H1 (cell line): ENCODE results near the gene ZNF592. TPM values are rescaled to one million over a fixed set of nuclear protein-coding genes. Genes with fewer than 3 reads are reported as not detected.
A peak's percentile ranks its signal among the peaks of the same experiment; 100 is the strongest.

Experiments used
- CTCF ChIA-PET: fragments of 300-600 bp; sonication (Branson Sonifier 250); formaldehyde crosslinking; loops from one replicate; lab custom pipeline; 2021; ENCODE audit not compliant: partially characterized antibody; lab: Charles Lee
- POLR2A ChIA-PET: fragments of 300-600 bp; sonication (Branson Sonifier 250); formaldehyde crosslinking; loops from one replicate; lab custom pipeline; 2021; ENCODE audit warnings: inconsistent platforms; ENCODE audit not compliant: partially characterized antibody; lab: Charles Lee
- DNase-seq, 2 experiments: peaks; one replicate each; pipeline versions ENCODE4 v3.0.0 to v3.0.0-alpha.2; 2010 to 2022; ENCODE audit warnings: low spot score in 2 of 2, low read depth in 1 of 2, mixed read lengths in 1 of 2
- FAIRE-seq: peaks from 2 replicates; lab custom pipeline; 2011; peaks lifted over from hg19 to GRCh38; lab: Jason Lieb, UNC
- H2AFZ ChIP-seq: 2 replicates; pipeline ENCODE4 v1.8.1; 2012; ENCODE audit warnings: low read length, inconsistent platforms
- H2AK5ac ChIP-seq: 2 replicates; pipeline ENCODE4 v1.6.1; 2013; ENCODE audit warnings: low read depth, low read length
- H2BK120ac ChIP-seq: replicated peaks from 2 replicates; pipeline ENCODE3; 2013; ENCODE audit warnings: low read depth, low read length, inconsistent platforms
- H2BK12ac ChIP-seq: 2 replicates; pipeline ENCODE4 v1.6.1; 2013; ENCODE audit warnings: low read depth, low read length
- H2BK15ac ChIP-seq: 2 replicates; pipeline ENCODE4 v1.6.1; 2013; ENCODE audit warnings: low read length
- H2BK20ac ChIP-seq: 2 replicates; pipeline ENCODE4 v1.6.1; 2013; ENCODE audit warnings: low read length
- H2BK5ac ChIP-seq: 2 replicates; pipeline ENCODE4 v1.6.1; 2013; ENCODE audit warnings: low read depth, low read length
- H3K14ac ChIP-seq: 2 replicates; pipeline ENCODE4 v1.6.1; 2013; ENCODE audit warnings: inconsistent platforms; ENCODE audit not compliant: insufficient read length
- H3K18ac ChIP-seq: 2 replicates; pipeline ENCODE4 v1.6.1; 2013; ENCODE audit warnings: low read length; ENCODE audit errors: extremely low read depth
- H3K23ac ChIP-seq: 2 replicates; pipeline ENCODE4 v1.6.1; 2013; ENCODE audit warnings: inconsistent platforms; ENCODE audit not compliant: insufficient read length
- H3K23me2 ChIP-seq: 2 replicates; pipeline ENCODE4 v1.6.1; 2013; ENCODE audit warnings: low read depth, low read length
- H3K27ac ChIP-seq: 2 replicates; pipeline ENCODE4 v1.6.1; 2011; ENCODE audit warnings: low read depth, low read length, inconsistent platforms
- H3K27me3 ChIP-seq, 4 experiments: replicated peaks in 1 of 4; 1 replicate in 1 of 4; 2 replicates in 3 of 4; pipeline versions ENCODE4 v1.6.1 to v1.8.1; 2011 to 2013; ENCODE audit warnings: low read length in 3 of 4, mild to moderate bottlenecking in 3 of 4, inconsistent platforms in 2 of 4, mixed read lengths in 2 of 4, moderate library complexity in 1 of 4; ENCODE audit not compliant: control insufficient read depth in 3 of 4, insufficient read depth in 3 of 4; ENCODE audit errors: extremely low read depth in 1 of 4
- H3K36me3 ChIP-seq, 4 experiments: 2 replicates each; pipeline versions ENCODE4 v1.6.1 to v1.8.1; 2011 to 2013; ENCODE audit warnings: mild to moderate bottlenecking in 4 of 4, low read length in 3 of 4, moderate library complexity in 2 of 4, control low read depth in 1 of 4, inconsistent platforms in 1 of 4; ENCODE audit not compliant: insufficient read depth in 4 of 4, control insufficient read depth in 2 of 4
- H3K4ac ChIP-seq: replicated peaks from 2 replicates; pipeline ENCODE3; 2013; ENCODE audit warnings: low read length, low read depth, mixed read lengths, inconsistent platforms; ENCODE audit not compliant: insufficient read length
- H3K4me1 ChIP-seq, 4 experiments: replicated peaks in 1 of 4; 1 replicate in 1 of 4; 2 replicates in 3 of 4; pipeline versions ENCODE4 v1.6.1 to v1.8.1; 2011 to 2013; ENCODE audit warnings: low read length in 3 of 4, inconsistent platforms in 2 of 4, mixed read lengths in 1 of 4; ENCODE audit not compliant: insufficient read depth in 4 of 4, control insufficient read depth in 3 of 4
- H3K4me2 ChIP-seq, 2 experiments: 2 replicates each; pipeline versions ENCODE4 v1.6.1 to v1.8.1; 2011 to 2013; ENCODE audit warnings: low read depth in 2 of 2, low read length in 2 of 2, control low read depth in 1 of 2, inconsistent platforms in 1 of 2, mild to moderate bottlenecking in 1 of 2; ENCODE audit not compliant: insufficient read depth in 1 of 2
- H3K4me3 ChIP-seq, 4 experiments: fragments of 200-600, 300-600 bp in 1 of 4; sonication (generic), shearing (Covaris generic), sonication (Bioruptor Twin) in 1 of 4; 2 replicates each; pipeline versions ENCODE4 v1.5.1 to v1.8.1; 2011 to 2016; ENCODE audit warnings: low read length in 4 of 4, low read depth in 3 of 4, control low read depth in 2 of 4, inconsistent platforms in 2 of 4, mild to moderate bottlenecking in 2 of 4, mixed read lengths in 1 of 4, moderate library complexity in 1 of 4; ENCODE audit not compliant: insufficient read depth in 2 of 4; ENCODE audit errors: extremely low read depth in 1 of 4
- H3K56ac ChIP-seq: replicated peaks from 2 replicates; pipeline ENCODE3; 2013; ENCODE audit warnings: low read depth, mild to moderate bottlenecking, mixed read lengths, low read length, inconsistent platforms; ENCODE audit not compliant: insufficient read length
- H3K79me1 ChIP-seq: 2 replicates; pipeline ENCODE4 v1.6.1; 2013; ENCODE audit warnings: low read depth, low read length, control low read depth
- H3K79me2 ChIP-seq, 2 experiments: 2 replicates each; pipeline versions ENCODE4 v1.6.1 to v1.8.1; 2012 to 2013; ENCODE audit warnings: low read length in 2 of 2, mild to moderate bottlenecking in 2 of 2, inconsistent platforms in 1 of 2; ENCODE audit not compliant: insufficient read depth in 2 of 2, control insufficient read depth in 1 of 2
- H3K9ac ChIP-seq, 4 experiments: replicated peaks in 1 of 4; 1 replicate in 1 of 4; 2 replicates in 3 of 4; pipeline versions ENCODE4 v1.6.1 to v1.8.1; 2011 to 2013; ENCODE audit warnings: low read depth in 3 of 4, low read length in 3 of 4, control low read depth in 2 of 4, mild to moderate bottlenecking in 2 of 4, moderate library complexity in 2 of 4, inconsistent platforms in 1 of 4; ENCODE audit errors: extremely low read depth in 1 of 4
- H3K9me3 ChIP-seq, 2 experiments: 2 replicates each; pipeline versions ENCODE4 v1.6.1 to v1.8.1; 2012 to 2013; ENCODE audit warnings: mild to moderate bottlenecking in 2 of 2, moderate library complexity in 2 of 2, control low read depth in 1 of 2, inconsistent platforms in 1 of 2, low read depth in 1 of 2, low read length in 1 of 2, mixed read lengths in 1 of 2; ENCODE audit not compliant: insufficient read depth in 2 of 2
- H4K20me1 ChIP-seq, 2 experiments: replicated peaks in 1 of 2; 2 replicates each; pipeline versions ENCODE3 to v1.8.1; 2011 to 2013; ENCODE audit warnings: inconsistent platforms in 2 of 2, low read length in 2 of 2, mild to moderate bottlenecking in 1 of 2; ENCODE audit not compliant: insufficient read depth in 2 of 2, control insufficient read depth in 1 of 2
- H4K5ac ChIP-seq: 2 replicates; pipeline ENCODE4 v1.6.1; 2013; ENCODE audit warnings: low read length, low read depth, mixed read lengths, inconsistent platforms; ENCODE audit not compliant: insufficient read length
- H4K8ac ChIP-seq: 2 replicates; pipeline ENCODE4 v1.8.0; 2013; ENCODE audit warnings: mild to moderate bottlenecking, moderate library complexity, low read length, inconsistent platforms; ENCODE audit not compliant: insufficient read depth; ENCODE audit errors: extremely low read depth
- H4K91ac ChIP-seq: replicated peaks from 2 replicates; pipeline ENCODE3; 2013; ENCODE audit warnings: low read length, mixed read lengths, inconsistent platforms; ENCODE audit not compliant: insufficient read length
- BRCA1 ChIP-seq: IDR thresholded peaks from 2 replicates; pipeline ENCODE4 v1.6.1; 2012; ENCODE audit warnings: low read depth, low read length, improper control_type of control experiment
- CBX5 ChIP-seq: fragments of 300-800, 300-1000 bp; sonication (generic); IDR thresholded peaks from 2 replicates; pipeline ENCODE4 v1.7.1; 2016; ENCODE audit warnings: antibody characterized with exemption, low read length, low read depth
- CEBPB ChIP-seq: IDR thresholded peaks from 2 replicates; pipeline ENCODE4 v1.6.1; 2012; ENCODE audit warnings: low read depth, low read length
- CREB1 ChIP-seq: IDR thresholded peaks from 2 replicates; pipeline ENCODE4 v1.6.1; 2012; ENCODE audit warnings: inconsistent platforms
- FOSL1 ChIP-seq: IDR thresholded peaks from 2 replicates; pipeline ENCODE4 v1.6.1; 2011; ENCODE audit warnings: mild to moderate bottlenecking, low read depth, low read length, moderate library complexity; ENCODE audit not compliant: insufficient read depth
- GTF2F1 ChIP-seq: IDR thresholded peaks from 2 replicates; pipeline ENCODE4 v1.6.1; 2012; ENCODE audit warnings: low read depth, low read length, improper control_type of control experiment, borderline replicate concordance
- KDM4A ChIP-seq: IDR thresholded peaks from one replicate; pipeline ENCODE4 v1.7.1; 2012; ENCODE audit warnings: low read depth, mild to moderate bottlenecking, moderate library complexity, low read length, inconsistent platforms; ENCODE audit not compliant: severe bottlenecking
- NANOG ChIP-seq: IDR thresholded peaks from 2 replicates; pipeline ENCODE4 v1.6.1; 2011; ENCODE audit warnings: low read length, low read depth, mild to moderate bottlenecking, inconsistent platforms; ENCODE audit not compliant: insufficient read depth, poor library complexity, severe bottlenecking
- PHF8 ChIP-seq: fragments of 200-600 bp; sonication (generic); conservative IDR thresholded peaks from 2 replicates; pipeline ENCODE4 v1.7.1; 2012; ENCODE audit warnings: low read depth, mild to moderate bottlenecking, inconsistent platforms, low read length, moderate library complexity
- POLR2A ChIP-seq, 2 experiments: IDR thresholded peaks; 1 replicate in 1 of 2; 2 replicates in 1 of 2; pipeline ENCODE4 v1.6.1; 2011; ENCODE audit warnings: low read depth in 2 of 2, low read length in 2 of 2, mild to moderate bottlenecking in 2 of 2; ENCODE audit errors: control extremely low read depth in 1 of 2
- POU5F1 ChIP-seq: IDR thresholded peaks from 2 replicates; pipeline ENCODE4 v1.6.1; 2011; ENCODE audit warnings: low read depth, mild to moderate bottlenecking, low read length, moderate library complexity
- RXRA ChIP-seq: IDR thresholded peaks from 2 replicates; pipeline ENCODE4 v1.6.1; 2011; ENCODE audit warnings: low read depth, mild to moderate bottlenecking, low read length, moderate library complexity; ENCODE audit not compliant: insufficient read depth
- SP1 ChIP-seq: IDR thresholded peaks from 2 replicates; pipeline ENCODE4 v1.6.1; 2011; ENCODE audit warnings: low read depth, low read length
- SUZ12 ChIP-seq: fragments of 200-600 bp; sonication (generic); IDR thresholded peaks from 2 replicates; pipeline ENCODE4 v1.6.1; 2012; ENCODE audit warnings: mild to moderate bottlenecking, inconsistent platforms, low read length, moderate library complexity, mixed read lengths
- TCF12 ChIP-seq: IDR thresholded peaks from 2 replicates; pipeline ENCODE4 v1.6.1; 2011; ENCODE audit warnings: low read depth, mild to moderate bottlenecking, low read length
- ZNF274 ChIP-seq: IDR thresholded peaks from 2 replicates; pipeline ENCODE4 v1.7.0; 2012; ENCODE audit warnings: low read length, borderline replicate concordance; ENCODE audit errors: extremely low read depth
- WGBS, 2 experiments: shearing (Covaris generic) in 1 of 2; methylation state at CpG; one replicate each; pipeline versions ENCODE4 v1.1.6 to v1.1.7; 2013 to 2015; ENCODE audit warnings: low lambda C conversion rate in 2 of 2, mixed read lengths in 2 of 2, inconsistent platforms in 1 of 2, low coverage in 1 of 2, missing lambda C conversion rate in 1 of 2; ENCODE audit not compliant: insufficient replicate concordance in 2 of 2, insufficient coverage in 1 of 2, insufficient read length in 1 of 2; ENCODE audit errors: extremely low coverage in 1 of 2, missing lambda C conversion rate in 1 of 2; 5-methylcytosine and 5-hydroxymethylcytosine counted together
- polyA plus RNA-seq, 7 experiments: library from polyadenylated mRNA; depleted of rRNA in 3 of 7; stranded (reverse) in 5 of 7; unstranded in 2 of 7; fragments of >200 nt in 5 of 7; fragments of 200-250 nt in 2 of 7; gene quantifications; 1 replicate in 5 of 7; 2 replicates in 1 of 7; 4 replicates in 1 of 7; pipeline versions ENCODE4 v1.2.1 to v1.2.3, GENCODE V29; 2011 to 2013; ENCODE audit warnings: missing spikeins in 2 of 7, mixed read lengths in 2 of 7
- total RNA-seq: library from RNA; stranded (reverse); fragmentation: NEBNext Ultra II Directional; extraction: Animal tissue kit (Norgen Biotek cat#: 25700); gene quantifications from 2 replicates; pipeline ENCODE4 v1.2.1, GENCODE V29; 2021

Gene ZNF592
- total and polyA plus RNA-seq, 2 of the 8 experiments (the other 6 are each of a cell fraction or from before 2014, with no cell fraction given) = 14.2 to 33.0 TPM

- Histone ChIP-seq H3K9ac (no peak overlapping the region), H2BK5ac (peak overlapping the region; percentile 21; the same call in 1 of the 2 replicates), H3K79me2 (no peaks in the 10 kb centered on the region), H2AFZ (no peak overlapping the region), H2BK15ac (no peak overlapping the region), H3K56ac (no peak overlapping the region), H3K4me2 (no peak overlapping the region), H3K4me1 (peaks cover 0 to 3% (median 1%) of the 10 kb centered on the region in 4 experiments; a peak in 4 of 7 replicates), H4K8ac (no peak overlapping the region), H3K4ac (no peak overlapping the region), H3K27ac (0 out of 2 replicates have a peak overlapping the region, but pooled peaks have one; percentile 6), H2BK20ac (no peak overlapping the region), H3K36me3 (no peaks in the 10 kb centered on the region), H4K91ac (no peak overlapping the region), H3K9me3 (no peaks in the 10 kb centered on the region), H3K27me3 (no peaks in the 10 kb centered on the region), H3K23me2 (no peaks in the 10 kb centered on the region; the same call in 1 of the 2 replicates), H3K23ac (no peak overlapping the region), H2AK5ac (no peak overlapping the region), H3K4me3 (no peak overlapping the region), H3K18ac (no peak overlapping the region), H4K5ac (no peak overlapping the region), H2BK12ac (no peak overlapping the region), H3K14ac (no peak overlapping the region), H2BK120ac (no peak overlapping the region), H4K20me1 (no peaks in the 10 kb centered on the region), H3K79me1 (no peaks in the 10 kb centered on the region)
- no peak for DNase-seq
- CTCF ChIA-PET = interaction anchor here (1.8 to 4.6 kb wide), 2 partner anchors 11 to 25 kb away, joined by 6 to 21 read pairs; no protein-coding TSS in a partner anchor
- TF ChIP-seq FOSL1 = no peak
- TF ChIP-seq GTF2F1 = no peak
- TF ChIP-seq CREB1 = no peak
- TF ChIP-seq KDM4A = no peak
- TF ChIP-seq SP1 = no peak
- TF ChIP-seq POLR2A (IDR thresholded peaks at IDR 0.05; ENCODE audit: control extremely low read depth in 1 of 2, low read depth in 2 of 2, low read length in 2 of 2) = no peak
- no peak for TF ChIP-seq SUZ12
- no peak for TF ChIP-seq CEBPB
- no peak for TF ChIP-seq PHF8
- TF ChIP-seq BRCA1 = no peak
- no peak for TF ChIP-seq NANOG
- no peak for TF ChIP-seq POU5F1
- TF ChIP-seq CBX5 = no peak
- no peak for TF ChIP-seq ZNF274
- TF ChIP-seq TCF12 = no peak
- no peak for TF ChIP-seq RXRA
- WGBS, 2 experiments = 91% methylated on average over 2 of the region's 2 CpGs; no CpG with 5 or more reads in 1 of the 2 experiments
- POLR2A ChIA-PET = interaction anchor here (1.8 kb wide), 1 partner anchor 9 kb away, joined by 5 read pairs; no protein-coding TSS in a partner anchor
- FAIRE-seq = no peak
Observed at GRCh38 chr15:84722628-84723027, 25.8 kb upstream of the ZNF592 start.
